AG04450 (cell line): ENCODE measurements around the gene EIF4E1B. TPM values are rescaled to one million over a fixed set of nuclear protein-coding genes. Genes with fewer than 3 reads are reported as not detected.

Experiments
- CTCF ChIA-PET: fragments of 300-600, 350-600 bp; formaldehyde crosslinking; extraction: SDS; loops from one replicate; lab custom pipeline; 2022; ENCODE audit warnings: antibody characterized with exemption, inconsistent platforms; lab: Charles Lee
- POLR2A ChIA-PET: fragments of 350-600 bp; formaldehyde crosslinking; extraction: SDS; loops from one replicate; lab custom pipeline; 2021; ENCODE audit warnings: antibody characterized with exemption, inconsistent platforms; lab: Yijun Ruan, JAX
- DNase-seq: peaks from one replicate; pipeline ENCODE4 v3.0.0-alpha.2; 2011; ENCODE audit warnings: low read depth, low spot score
- H3K27ac ChIP-seq: one replicate; pipeline ENCODE4 v1.5.1; 2012; ENCODE audit warnings: low read depth, low read length, control low read depth
- H3K27me3 ChIP-seq: one replicate; pipeline ENCODE4 v1.6.0; 2012; ENCODE audit warnings: low read length; ENCODE audit not compliant: control insufficient read depth, insufficient read depth
- H3K4me3 ChIP-seq: 2 replicates; pipeline ENCODE4 v1.5.1; 2011; ENCODE audit warnings: mild to moderate bottlenecking, low read depth, low read length, control low read depth
- H3K9me3 ChIP-seq: 2 replicates; pipeline ENCODE4 v1.5.1; 2012; ENCODE audit warnings: low read length; ENCODE audit not compliant: control insufficient read depth, insufficient read depth
- CTCF ChIP-seq: IDR thresholded peaks from 2 replicates; pipeline ENCODE4 v1.5.1; 2011; ENCODE audit warnings: low read depth, low read length, control low read depth, inconsistent platforms
- polyA plus RNA-seq: library from polyadenylated mRNA; depleted of rRNA; stranded (reverse); fragments of >200 nt; gene quantifications from 2 replicates; pipeline ENCODE4 v1.2.3, GENCODE V29; 2011

Gene EIF4E1B
- polyA plus RNA-seq, 1 experiment: not detected

DNA sequence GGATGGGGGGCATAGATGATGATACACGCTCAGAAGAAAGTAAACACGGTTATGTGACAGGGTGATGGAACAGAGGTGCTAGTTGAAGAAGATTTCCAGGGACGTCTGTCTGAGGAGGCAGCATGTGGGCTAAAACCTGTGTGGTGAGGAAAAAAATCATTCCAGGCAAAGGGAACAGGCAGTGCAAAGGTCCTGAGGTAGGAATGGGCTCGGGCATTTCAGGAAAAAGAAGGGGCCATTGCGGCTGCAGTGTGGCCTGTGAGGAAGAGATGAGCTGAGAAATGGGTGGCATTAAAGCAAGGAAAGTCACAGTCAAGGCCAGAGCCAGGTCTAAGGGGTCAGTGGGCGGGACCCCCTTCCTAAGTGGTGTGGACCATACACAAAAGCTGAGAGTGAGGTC, 35.0 kb downstream of the EIF4E1B start:
- no peak for DNase-seq
- H3K27ac ChIP-seq: no peak overlapping the region
- TF ChIP-seq CTCF: no peak
- H3K4me3 ChIP-seq: no peak overlapping the region
- CTCF ChIA-PET: interaction anchor here (1.0 kb wide), 1 partner anchor 8 kb away, joined by 4 read pairs; no protein-coding TSS in a partner anchor
- H3K9me3 ChIP-seq: no peaks in the 10 kb centered on the region; the same call in 1 of the 2 replicates
- H3K27me3 ChIP-seq: peaks cover 43% of the 10 kb centered on the region
- POLR2A ChIA-PET: interaction anchor here (1.0 kb wide), 1 partner anchor 12 kb away, joined by 3 read pairs; no protein-coding TSS in a partner anchor

DNA sequence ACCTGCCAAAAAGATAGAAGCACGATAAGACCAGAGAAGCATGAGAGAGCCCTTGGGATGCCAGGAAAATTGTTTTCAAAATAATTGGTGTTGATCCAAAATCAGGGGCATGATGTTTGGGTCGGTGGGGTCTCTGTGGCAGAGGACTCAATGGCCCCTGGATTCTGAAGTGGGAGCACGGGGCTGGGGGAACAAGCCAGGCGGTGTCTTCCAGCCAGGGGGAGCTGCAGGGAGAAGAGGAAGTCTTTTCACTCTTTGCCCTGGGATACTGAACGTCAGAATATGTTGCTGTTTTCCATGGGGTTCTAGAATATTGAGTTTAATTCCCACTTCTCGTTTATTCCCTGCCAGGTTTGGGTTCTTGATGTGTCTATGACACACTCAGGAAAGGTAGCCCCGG, 37.2 kb downstream of the EIF4E1B start:
- ChIA-PET CTCF (interaction anchor here (0.6 kb wide), 1 partner anchor 20 kb away, joined by 4 read pairs; the partner anchor contains the start of gene TSPAN17), POLR2A (no interaction called here)
- peaks cover 49% of the 10 kb centered on the region for H3K27me3 ChIP-seq
- no peaks in the 10 kb centered on the region; the same call in 1 of the 2 replicates for H3K9me3 ChIP-seq
- no peak overlapping the region for H3K27ac ChIP-seq
- H3K4me3 ChIP-seq: no peak overlapping the region
- no peak for DNase-seq
- TF ChIP-seq CTCF: no peak

- H3K27me3 ChIP-seq: peaks cover 35% of the 10 kb centered on the region
- H3K9me3 ChIP-seq: no peaks in the 10 kb centered on the region
- no peak for TF ChIP-seq CTCF
- DNase-seq: no peak
- H3K4me3 ChIP-seq: no peak overlapping the region
- ChIA-PET CTCF (interaction anchor here (0.6 to 3.0 kb wide), 2 partner anchors 10 to 202 kb away, joined by 3 to 27 read pairs; no protein-coding TSS in a partner anchor), POLR2A (no interaction called here)
- no peak overlapping the region for H3K27ac ChIP-seq
These were observed 40.0 kb downstream of the EIF4E1B start for GRCh38 chr5:176670449-176670848.

- no peaks in the 10 kb centered on the region for H3K9me3 ChIP-seq
- peaks cover 33% of the 10 kb centered on the region for H3K27me3 ChIP-seq
- CTCF ChIA-PET: interaction anchor here (0.6 to 3.0 kb wide), 2 partner anchors 11 to 38 kb away, joined by 4 to 27 read pairs; no protein-coding TSS in a partner anchor
- TF ChIP-seq CTCF: no peak
- no peak for DNase-seq
- POLR2A ChIA-PET: no interaction called here
- H3K27ac ChIP-seq: no peak overlapping the region
- no peak overlapping the region for H3K4me3 ChIP-seq
These were observed 40.9 kb downstream of the EIF4E1B start for GRCh38 chr5:176671399-176671798.

DNA sequence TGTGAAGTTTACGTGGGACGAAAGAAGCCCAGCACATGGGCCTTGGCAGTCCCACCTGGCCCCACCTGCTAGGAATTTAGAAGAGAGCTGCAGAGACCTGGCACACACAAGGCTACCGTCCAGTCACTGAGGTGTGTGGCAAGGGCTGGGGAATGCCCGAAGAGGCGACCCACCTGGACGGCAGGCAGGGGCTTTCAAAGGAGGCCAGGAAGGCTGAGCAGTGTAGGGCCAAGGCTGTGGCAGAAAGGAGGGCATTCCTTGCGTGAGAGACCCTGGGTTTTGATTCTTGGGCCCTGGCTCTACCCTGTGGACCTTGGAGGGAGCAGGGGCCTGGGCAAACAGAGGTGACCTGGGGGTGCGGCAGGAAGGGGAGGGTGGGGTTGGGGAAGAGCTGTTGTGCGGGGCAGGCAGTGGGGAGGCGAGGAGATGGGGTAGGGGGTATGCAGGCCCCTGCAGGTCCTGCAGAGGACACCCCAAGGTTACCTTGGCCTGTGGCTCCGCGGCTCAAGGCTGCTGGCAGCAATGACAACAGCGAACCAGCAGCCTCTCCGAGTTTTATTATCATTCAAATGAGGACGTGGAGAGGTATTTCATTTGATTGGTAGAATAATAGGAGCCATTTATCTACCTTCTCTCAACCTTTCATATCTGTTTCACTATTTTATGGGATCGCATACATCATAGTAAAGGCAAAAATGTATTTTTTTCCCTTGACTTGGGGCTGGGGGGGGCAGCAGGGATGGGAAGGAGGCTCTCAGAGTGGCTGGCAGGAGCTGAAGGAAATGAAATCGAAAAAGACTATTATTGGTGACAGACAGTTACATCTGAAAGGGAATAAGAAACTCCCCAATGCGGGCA, 41.6 kb downstream of the EIF4E1B start:
- ChIA-PET CTCF (interaction anchor here (3.5 kb wide), 1 partner anchor 11 kb away, joined by 33 read pairs; no protein-coding TSS in a partner anchor), POLR2A (no interaction called here)
- Histone ChIP-seq H3K4me3 (no peak overlapping the region), H3K27me3 (peaks cover 36% of the 10 kb centered on the region), H3K27ac (no peak overlapping the region), H3K9me3 (no peaks in the 10 kb centered on the region)
- TF ChIP-seq CTCF: no peak
- DNase-seq: no peak
